Bone marrow (tissue), 2 donors: ENCODE data around the gene SETMAR.
"Not testable (repeated sequence)": the region's sequence is repeated elsewhere in the genome, so short reads cannot be mapped to it uniquely, and the experiment has no call there.

Experiments used
- DNase-seq, 2 donors: peaks; one replicate each; lab custom pipeline; 2025; lab: John Stamatoyannopoulos, UW

Gene SETMAR

DNA sequence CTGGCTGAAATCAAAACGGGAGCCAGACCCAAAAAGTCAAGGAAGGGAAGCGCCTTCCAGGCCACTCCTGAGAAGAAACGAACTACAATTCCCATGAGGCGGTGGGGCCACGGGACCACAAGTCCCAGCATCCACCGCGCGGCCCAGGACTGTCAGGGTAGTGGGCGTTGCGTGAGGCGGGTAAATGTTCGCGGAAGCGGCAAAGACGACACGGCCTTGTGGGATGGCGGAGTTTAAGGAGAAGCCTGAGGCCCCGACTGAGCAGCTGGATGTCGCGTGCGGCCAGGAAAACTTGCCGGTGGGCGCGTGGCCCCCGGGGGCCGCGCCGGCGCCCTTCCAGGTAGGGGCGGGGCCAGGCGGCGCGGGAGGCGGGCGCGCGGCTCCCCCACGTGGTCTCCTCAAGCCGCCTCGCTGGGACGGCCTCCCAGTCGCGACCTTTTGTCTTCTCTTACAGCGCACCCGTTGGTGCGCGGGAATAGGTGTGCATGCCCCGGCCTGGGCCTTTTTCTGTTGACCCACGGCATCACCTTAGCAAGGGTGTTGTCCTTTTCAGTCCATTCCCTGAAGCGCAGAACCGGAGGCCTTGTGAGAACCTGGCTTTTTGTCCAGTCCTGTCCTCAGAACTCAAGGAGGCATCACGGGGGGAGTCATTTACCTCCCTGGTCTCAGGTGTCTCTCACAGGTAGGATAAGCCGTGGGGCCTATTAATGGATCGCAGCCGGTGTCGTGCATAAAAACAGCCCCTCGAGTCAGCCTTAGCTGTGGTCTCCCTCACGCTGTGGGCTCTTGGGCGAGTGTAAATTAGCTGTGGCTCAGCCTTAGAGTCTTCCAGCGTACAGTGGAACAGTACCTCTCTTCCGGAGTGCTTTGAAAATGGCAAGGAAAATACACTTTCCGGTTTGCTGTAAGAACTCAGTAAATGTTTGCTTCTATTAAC is at the start of gene SETMAR:
TSS of gene SETMAR (plus strand) at position 183 of the 937 bp plus-strand sequence. CDS start at position 185, 2 bp downstream.
- peak; percentile 76 to 77 for DNase-seq

DNA sequence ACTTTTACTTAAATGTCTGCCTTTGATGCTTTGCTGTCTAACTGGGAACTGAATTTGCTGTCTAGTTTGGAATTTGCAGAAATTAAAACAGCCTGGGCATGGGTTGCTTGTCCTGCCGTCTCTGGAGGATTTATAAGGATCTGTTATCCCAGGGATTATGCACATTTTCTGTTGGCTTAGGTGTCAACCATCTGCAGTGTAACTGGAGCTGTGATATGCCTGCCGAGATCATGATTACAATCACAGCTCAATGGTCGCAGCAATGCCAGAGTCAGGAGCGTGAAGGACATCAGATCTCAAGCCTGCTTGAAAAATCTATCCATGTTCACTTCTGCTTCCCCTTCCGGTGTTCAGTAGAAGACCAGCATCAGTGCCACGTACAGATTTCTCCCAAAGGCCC is 41.8 kb upstream of the SETMAR start:
- DNase-seq = no peak

DNA sequence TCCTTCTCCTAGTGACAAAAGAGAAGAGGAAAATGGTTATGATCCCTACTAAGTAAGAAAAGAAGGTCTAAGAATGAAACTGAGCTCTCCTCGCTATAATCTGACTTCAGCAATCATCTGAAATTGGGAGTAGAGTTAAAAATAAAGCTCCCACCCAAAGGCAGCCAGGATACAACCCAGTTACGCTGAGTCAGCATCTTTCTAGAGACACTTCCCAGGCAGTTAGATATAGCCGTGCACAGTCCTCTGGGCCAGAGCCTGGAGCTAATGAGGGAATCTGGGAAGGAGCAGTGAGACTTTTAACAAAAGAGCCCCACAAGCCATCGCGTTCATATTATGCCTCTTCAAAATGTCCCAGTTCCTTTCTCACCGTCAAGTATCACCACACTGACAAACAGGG is 39.1 kb upstream of the SETMAR start:
- DNase-seq = no peak

DNA sequence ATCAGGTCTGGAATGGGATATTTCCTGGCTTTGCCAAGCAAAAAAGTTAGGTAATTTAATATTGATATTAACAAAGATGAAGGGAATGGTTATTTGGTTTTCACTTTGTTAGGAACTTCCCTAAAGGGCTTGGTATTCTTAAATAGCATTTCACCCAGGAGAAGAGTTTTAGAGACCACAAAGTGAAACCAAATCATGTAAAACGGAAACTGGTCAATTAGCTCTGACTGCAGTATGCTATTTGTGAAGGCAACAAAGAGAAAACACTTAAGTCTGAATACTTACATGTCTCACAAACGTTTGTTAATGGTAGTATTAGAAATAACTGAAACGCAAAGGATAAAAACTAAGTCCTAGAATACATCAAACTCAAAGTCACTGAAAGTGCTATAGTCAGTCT is 32.4 kb upstream of the SETMAR start:
- DNase-seq = peak in 1 of 2 donors; percentile 69

DNA sequence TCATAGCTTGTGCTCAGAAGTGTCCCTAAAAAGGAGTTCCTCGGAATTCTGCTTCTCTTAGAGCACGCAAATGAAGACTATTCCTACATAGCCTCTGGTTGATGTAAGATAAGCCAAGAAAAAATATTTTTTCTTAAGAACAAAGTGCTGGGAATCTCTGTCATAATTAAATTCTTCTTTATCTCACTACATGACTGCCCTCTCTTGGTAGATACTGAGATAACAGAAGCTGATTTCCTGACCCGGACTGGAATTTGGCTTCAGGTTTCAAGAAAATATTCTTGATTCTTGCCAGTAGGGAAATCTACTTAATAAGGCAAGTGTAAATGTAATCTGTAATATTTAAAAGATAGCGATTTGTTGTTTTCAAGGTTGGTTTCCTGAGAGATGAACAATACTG is 31.3 kb upstream of the SETMAR start:
- DNase-seq = peak in 1 of 2 donors; percentile 12

DNA sequence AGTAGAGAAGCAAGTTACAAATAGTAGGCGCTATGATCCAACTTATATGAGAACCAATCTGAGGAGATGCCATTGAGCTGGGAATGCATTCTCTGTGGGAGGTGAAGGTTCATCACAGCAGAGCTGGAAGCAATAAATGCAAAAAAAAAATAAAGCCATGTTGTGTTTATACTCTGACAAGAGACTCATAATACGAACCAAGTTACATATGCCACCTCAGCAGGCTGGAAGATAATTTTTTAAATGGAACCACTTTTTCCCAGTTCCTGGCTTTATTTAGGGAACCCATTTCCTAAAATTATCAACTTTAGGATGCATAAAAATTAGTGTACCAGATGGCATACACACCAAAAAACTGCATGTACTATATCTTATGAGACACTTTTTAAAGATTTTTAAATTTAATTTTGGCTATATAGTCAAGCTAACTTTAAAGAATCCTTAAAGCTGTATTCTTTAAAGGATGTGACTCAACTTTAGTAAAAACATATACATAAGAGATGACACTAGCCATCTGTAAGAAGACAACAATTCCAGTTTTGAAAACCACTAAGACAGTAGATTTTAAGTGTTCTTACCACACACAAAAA is 23.6 kb upstream of the SETMAR start:
- DNase-seq = no peak

DNA sequence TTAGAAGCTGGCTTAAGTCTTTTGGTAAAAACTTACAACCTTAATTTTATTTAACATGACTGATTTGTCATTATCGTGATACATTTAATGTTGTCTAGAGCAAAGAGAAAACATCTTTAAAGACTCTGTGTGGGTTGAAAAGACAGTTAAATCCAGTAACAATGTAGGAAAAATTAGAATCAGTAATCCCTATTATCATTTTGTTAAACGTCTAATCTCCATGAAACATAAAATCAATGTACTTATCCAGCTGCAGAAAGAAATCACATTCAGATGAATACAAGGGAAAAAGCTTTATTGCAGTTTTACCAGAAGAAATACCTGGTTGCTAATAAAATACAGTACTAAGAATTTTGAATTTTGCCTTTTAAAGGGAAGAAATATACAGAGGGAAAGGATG is 21.2 kb upstream of the SETMAR start:
- DNase-seq = no peak

DNA sequence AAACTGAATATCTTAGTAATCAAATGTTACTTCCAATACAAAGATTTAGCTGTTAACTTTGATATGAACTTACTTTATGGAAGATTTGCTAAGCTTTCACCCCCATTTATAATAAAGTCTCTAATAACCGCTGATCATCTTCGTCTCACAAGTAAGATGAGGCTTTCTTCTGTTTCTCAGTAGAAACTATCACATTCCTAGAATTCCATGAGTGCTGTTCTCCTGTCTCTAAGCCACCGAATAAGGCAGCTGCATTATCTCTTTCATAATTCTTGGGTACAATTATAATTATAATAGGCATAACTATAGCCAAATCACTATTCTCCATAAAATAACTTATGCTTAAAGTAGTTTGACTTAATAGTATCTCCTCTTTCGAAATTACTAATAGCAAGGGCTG is 18.3 kb upstream of the SETMAR start:
- DNase-seq = no peak

DNA sequence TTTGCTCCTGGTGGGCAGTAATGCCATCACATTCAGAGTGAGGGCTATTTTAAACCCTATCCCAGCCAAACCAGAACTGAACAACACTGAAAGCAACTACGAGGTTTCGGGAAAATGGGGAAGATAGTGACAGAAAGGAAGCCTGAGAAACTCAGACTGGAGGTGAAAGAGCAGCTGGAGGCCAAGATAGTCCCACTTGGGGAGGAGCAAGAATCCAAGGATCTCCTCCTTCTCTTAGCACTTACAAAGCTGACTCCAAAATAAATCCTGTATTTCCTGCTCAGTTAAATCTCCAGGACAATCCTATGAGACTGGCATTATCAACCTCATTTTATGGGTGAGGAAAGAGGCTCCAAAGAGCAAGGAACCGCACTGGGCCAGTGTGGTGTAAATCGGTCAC is 14.1 kb upstream of the SETMAR start:
- no peak for DNase-seq

DNA sequence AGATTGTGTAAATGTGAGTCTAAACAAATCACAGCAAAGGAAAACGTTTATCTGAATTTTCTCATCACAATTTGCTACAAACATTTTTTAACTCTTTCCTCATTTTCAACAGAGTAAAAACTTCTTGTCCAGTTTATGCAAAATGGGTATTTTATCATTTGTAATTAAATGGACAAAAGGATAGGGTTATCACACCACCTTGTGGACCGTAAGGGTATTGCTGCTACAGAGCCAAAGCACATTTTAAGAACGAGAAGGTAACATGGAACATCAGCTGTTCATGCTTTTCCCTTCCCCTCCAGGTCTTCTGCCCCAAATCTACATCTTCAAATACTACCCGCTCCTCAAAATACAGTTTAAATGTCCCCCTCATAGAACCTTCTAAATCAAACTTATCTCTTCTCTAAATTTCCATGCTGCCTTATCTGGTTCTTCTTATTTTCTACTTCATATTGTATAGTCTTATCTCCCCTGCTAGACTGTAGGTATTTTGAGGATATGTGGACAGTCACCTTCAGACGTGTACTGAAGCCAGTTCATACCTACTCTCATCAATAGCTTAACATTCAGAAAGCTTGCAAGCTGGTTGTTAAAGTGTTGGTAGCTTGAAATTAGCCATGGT is 12.8 kb upstream of the SETMAR start:
- DNase-seq = no peak

DNA sequence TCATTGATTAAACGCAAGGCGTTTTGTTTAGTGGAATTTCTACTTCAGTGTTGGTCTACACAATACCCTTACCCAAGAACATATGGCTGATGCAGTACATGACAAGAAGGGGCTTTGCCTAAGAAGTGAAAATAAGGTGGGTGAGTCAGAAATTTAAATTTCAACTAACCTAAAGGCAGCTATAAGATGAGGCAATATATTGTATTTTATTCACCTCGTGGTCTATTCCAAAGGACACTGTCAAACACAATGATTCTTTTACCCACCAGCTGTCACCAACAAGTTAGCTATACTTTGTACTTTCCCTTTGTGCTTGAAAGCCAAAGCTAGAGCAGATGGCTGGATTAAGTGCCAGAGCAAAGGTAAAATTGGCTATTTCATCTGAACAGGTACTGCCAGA is 10.9 kb upstream of the SETMAR start:
- DNase-seq = no peak

DNA sequence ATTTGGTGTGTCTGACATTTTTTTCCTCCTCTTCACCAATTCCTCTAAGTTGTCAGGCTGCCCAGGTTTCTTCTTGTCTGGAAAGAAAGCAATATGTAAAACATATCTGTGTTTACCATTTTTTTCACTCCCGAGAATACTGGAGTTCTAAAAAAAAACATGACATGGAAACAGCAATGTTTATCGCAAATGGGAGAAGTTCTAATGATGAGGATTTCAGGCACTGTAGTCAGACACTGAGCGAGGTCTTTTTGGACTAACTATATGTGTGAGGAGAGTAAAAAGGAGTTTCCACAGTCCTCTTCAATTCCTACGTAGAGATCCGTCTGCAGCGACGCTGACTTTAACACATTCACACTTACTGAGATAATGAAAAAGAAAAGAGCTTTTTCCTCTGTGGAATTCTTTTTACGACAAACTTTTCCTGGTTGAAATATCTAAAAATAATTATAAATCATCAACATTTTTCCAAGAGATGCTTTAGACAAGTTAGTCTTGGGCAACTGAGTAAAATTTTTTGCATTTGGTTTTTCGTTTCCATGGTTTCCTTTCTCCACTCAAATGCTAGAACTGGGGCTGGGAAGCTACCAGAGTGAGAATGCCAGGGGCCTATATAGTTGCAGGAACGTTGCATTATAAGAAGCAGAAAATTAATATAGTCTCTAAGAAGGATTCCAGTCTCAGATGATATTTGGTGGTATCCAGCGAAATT is 8.4 kb upstream of the SETMAR start:
- no peak for DNase-seq

DNA sequence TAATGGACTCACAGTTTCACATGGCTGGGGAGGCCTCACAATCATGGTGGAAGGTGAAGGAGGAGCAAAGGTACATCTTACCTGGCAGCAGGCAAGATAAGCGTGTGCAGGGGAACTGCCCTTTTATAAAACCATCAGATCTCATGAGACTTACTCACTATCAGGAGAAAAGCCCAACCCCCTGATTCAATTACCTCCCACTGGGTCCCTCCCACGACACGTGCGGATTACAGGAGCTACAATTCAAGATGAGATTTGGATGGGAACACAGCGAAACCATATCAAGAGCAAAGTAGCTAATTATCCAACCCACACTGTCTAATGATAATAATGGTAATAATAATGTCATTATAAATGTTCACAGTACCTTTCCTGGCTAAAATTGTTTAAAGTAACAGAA is 6.7 kb upstream of the SETMAR start:
- not testable (repeated sequence) for DNase-seq

DNA sequence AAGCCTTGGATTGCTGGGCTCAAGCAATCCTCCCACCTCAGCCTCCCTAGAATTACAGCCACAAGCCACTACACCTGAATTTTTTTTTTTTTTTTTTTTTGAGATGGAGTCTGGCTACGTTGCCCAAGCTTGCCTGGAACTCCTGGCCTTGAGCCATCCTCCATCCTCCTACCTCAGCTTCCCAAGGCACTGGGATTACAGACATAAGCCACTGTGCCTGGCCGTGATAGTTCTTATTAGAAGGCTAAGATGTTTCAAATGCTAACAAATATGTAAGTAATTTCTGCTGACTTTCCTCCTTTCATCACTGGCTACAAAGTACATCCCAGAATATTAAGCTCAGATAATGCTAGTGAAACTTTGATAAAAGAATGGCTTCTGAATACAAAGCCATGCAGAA is 5.7 kb upstream of the SETMAR start:
- no peak for DNase-seq

DNA sequence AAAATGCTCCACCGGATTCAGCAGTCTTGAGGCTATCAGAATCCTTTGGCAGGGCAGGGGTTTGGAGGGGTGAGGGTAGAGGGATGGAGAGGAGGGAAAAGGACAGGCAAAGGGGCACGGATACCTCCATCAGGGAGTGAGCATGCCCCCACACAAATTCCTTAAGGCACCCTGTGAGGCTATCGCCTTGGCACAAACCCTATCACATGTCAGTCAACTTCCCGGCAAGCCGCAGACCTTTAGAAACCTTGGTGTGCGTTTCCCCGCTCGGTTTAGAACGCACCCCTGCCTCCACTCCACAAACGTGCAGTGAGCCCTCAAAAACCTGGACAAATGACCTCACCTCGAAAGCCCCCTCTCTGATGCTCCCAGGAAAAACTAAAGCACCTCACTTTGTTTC is 422 bp upstream of the SETMAR start:
- no peak for DNase-seq

DNA sequence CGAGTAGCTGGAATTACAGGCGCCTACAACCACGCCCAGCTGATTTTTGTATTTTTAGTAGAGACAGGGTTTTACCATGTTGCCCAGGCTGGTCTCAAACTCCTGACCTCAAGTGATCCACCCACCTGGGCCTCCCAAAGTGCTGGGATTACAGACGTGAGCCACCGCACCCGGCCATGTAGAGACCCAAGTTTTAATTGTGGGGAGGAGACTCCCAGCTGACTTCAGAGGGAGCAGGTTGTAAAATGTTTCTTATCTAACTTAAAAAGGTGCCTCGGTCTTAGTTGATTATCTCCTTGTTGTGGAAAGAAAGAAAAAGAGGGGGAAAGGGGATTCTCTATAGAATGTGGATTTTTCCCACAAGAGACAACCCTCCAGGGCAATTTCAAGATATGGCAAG is 2.0 kb downstream of the SETMAR start:
- DNase-seq = not testable (repeated sequence)

DNA sequence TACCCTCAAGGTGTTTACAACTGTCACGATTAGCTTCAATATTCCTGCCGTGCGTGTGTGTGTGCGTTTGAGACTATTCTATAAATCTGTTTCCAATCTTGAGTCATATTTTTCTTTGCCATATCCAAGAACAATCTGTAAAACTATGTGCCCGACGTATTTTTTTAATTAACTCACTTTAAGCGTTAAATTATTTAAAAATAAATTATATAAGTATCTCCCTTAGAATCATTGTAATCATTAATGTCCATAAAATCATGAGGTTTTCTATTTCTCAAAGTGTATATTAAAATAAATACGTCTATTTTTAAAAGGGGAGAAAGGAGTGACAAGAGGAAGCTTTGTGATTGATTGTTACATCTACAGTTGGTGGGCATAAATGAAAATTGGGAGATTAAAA is 2.9 kb downstream of the SETMAR start:
- no peak for DNase-seq

DNA sequence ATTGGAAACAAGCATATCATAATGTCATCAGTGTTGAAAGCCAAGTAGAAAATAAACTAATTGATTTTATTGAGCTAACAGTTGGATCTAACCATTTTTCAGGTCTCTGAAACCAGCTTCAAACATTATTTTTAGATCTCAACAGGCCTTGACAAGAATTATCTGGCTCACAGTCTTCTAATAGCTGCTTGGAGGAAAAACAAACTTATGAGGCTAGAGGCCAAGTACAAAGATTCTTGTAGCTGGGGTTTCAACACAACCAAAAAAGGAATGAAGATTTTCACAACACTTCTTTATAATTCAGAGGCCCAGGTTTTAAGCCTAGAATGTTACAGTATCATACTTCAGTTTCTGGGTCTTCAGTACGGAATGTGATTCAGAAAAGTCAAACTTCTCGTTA is 3.7 kb downstream of the SETMAR start:
- DNase-seq = no peak

DNA sequence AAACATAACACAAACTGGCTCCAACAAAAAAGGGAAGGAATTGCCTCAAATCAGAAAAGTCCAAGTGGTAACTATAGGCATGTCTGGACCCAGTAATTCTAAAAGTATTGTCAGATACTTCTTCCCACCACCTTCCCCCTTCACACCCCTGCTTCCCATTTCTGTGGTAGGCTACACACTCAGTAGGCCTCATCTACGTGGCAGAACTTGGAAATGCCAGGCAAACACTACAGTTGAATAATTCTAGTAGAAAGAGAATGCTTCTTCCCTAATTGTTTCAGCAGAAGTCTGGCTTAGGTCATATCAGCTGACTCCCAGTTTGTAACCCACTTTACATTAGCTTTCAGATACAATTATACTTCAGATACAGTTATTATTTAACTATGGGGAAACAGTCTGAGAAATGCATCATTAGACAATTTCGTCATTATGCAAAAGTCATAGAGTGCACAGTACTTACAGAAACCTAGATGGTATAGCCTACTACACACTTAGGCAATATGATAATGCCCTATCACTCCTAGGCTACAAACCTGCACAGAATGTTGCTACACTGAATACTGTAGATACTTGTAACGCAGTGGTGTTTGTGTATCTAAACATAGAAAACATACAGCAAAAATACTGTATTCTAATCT is 6.4 kb downstream of the SETMAR start:
- peak in 1 of 2 donors; percentile 18 for DNase-seq

DNA sequence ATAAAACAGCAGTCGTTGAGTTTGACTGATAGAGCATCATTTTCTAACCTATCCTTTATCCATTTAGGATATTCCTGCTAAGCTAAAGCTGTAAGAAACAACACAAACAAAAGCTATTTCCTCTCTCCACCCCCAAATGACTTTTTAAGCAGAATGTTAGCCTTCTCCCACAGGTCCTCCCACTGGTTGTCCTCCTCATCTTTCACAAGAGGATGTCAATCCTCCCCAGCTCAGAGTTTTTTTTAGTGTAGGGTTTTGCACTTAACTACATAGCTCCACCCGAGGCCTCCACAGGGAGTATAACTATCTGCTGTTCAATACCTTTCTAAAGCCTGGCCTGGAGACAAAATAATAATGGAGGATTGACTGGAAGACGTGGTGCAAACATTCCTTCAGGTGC is 7.8 kb downstream of the SETMAR start:
- DNase-seq = no peak

DNA sequence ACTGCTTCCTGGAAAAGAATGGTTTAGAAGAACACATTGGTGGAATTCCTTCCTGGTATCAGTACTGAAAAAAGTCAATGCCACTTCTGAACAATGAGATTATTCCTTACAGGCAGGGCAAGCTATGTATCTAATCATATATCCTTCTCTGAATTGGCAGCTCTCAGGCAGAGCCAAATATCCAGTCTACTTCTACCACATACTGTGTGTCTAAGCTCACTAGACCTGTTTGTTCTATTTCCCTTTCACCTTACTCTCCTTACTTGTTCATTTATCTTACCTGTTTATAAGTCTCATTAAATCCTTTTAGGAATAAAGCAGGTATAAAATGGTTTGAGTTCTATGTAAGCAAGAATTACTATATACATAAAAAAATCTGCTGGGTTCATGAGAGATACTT is 8.3 kb downstream of the SETMAR start:
- DNase-seq = no peak
